NCI-H1048 (cell line): ENCODE measurements around the gene HNMT.
"Not testable (repeated sequence)": the region's sequence is repeated elsewhere in the genome, so short reads cannot be mapped to it uniquely, and the experiment has no call there.

Experiments used
- DNase-seq: peaks from one replicate; lab custom pipeline; 2025; lab: John Stamatoyannopoulos, UW

Gene HNMT

DNA sequence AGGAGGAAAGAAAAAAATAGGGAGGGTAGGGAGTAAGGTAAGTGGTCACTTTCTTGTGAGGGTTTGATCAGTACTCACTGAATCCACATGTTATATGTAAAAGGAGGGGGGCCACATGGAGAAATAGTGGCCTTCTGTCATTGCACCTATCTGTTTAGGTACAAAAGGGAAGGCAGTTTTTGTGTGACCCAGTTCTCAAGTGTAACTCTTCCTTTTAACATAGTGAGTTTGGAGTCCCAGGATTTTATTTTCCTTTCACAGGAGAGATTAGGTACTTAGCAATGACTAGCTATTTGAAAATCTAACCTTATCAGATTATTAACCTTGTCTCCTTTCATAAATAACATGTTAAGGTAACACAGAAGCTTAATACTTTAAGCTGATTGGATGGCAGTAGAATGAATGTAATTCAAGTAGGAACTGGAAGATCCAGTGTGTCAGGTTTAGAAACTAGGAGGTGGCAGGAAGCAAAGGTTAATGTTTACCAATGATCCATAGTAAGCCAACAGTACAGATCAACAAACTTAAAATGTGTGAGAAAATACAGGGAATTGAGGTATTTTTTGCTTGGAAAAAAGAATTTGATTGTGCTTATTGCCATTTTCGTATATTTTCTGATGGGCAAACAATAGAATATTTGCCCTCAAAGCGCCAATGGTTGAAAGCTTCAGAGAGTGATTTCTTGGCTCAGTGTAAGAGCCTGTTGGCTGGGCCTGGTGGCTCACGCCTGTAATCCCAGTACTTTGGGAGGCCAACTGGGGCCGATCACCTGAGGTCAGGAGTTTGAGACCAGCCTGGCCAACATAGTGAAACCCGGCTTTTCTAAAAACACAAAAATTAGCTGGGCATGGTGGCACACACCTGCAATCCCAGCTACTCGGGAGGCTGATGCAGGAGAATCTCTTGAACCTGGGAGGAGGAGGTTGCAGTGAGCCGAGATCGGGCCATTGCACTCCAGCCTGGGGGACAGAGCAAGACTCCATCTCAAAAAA is 11.3 kb downstream of the HNMT start:
- no peak for DNase-seq

DNA sequence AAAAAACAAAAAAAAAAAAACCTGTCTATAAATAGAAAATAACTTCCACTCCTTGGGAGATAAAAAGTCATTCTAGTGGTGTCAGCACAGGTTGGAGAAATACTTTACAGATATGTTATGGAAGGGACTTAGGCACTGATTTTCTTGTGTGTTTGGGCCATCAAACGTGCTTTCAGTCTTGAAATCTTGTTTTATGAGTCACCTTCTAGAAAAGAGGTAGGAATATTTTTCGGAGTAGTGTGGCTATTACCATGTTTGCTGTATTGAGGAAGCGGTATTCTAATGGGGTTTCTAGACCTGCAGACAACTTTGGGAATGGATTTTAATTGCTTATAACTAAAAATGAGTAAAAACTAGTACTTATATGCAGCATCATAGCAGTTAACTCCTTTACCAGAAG is 12.0 kb downstream of the HNMT start:
- DNase-seq, result no peak

DNA sequence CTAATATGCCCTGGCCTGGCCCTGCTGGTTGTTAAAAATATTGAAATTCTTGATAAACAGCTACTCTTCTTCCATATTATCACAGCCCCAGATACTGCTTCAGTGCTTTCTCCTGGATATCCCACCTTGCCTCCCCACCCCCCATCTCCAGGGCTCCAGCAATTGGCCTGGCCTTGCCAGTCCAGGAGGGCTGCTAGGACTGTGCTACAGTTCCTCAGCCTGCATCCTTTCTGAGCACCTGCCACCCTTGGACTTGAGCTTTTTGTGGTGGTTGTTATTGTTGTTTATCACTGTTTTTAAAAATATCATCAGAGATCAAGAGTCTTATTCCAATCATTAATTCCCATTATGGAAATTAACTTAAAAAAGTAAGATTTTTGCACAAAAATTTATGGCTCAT is 13.5 kb downstream of the HNMT start:
- no peak for DNase-seq

DNA sequence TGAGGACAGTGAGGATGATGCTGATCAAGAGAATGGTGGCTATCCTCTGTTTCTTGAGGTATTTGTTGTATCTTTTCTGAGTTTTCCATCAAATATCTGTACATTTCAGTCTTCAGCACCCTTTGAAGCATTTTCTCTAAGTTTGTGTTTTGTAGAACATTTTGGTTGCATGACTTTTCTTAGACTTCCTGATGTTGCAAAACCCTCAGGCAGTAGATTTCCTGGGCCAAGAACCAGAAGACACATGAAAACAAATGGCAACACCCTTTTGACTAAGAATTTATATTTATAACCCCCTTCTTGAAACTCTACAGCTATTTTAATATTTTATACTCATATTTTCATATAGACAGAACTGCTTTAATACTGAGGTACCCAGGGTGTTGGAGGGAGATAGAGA is 16.2 kb downstream of the HNMT start:
- DNase-seq, result no peak

DNA sequence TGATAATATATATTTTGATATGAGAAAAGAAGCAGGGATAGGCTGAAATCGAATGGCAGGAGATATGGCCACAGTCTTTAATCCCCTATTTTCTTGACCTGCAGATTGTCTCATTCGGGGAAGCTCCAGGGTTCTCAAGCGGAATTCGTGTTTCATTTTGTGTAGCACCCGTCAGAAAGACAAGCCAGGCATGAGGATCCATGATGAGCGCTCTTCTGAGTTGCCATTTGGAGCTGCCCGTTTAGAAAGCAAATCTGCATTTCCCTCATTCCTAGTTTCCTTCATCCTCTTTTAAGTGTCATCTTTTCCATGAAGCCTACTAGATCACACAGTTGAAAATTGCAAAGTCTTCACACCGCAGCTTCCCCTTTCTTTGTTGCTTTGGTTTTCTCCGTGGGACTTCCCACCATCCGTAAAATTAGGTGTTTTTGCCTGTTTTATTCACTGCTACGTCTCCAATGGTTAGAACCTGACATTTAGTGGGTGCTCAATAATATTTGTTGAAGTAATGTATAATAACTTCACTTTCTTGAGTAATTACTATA is 16.9 kb downstream of the HNMT start:
- DNase-seq, result no peak

DNA sequence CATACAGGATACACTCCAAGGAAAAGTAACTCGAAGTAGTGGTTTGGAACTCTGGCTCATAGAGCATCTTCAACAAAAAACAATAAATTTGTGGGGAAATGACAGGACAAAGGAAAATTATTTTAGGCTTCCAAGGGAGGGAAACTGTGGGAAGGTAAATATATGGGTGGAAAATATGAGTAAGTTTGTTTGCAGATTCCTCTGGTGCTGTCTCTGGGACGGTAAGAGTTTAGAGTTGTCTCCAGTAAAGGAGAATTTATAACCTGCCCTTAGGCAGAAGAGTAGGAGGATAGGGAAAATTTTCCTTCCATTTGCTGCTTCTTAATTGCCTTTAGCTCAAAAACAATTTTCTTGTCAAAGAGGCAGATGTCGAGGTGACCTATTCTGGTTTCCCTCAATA is 19.3 kb downstream of the HNMT start:
- DNase-seq, result no peak

DNA sequence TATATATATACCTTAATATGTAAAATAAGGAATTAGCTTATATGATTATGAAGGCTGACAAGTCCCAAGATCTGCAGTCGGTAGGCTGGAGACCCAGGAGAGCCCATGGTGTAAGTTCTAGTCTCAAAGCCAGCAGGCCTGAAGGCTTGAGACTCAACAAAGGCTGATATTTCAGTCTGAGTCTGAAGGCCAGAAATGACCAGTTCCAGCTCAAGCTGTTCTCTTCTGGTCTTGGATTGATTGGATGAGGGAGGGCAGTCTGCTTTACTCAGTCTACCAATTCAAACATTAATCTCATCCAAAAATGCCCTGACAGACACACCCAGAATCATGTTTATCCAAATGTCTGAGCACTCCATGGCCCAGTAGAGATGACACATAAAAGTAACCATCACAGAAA is 22.0 kb downstream of the HNMT start:
- DNase-seq, result no peak

DNA sequence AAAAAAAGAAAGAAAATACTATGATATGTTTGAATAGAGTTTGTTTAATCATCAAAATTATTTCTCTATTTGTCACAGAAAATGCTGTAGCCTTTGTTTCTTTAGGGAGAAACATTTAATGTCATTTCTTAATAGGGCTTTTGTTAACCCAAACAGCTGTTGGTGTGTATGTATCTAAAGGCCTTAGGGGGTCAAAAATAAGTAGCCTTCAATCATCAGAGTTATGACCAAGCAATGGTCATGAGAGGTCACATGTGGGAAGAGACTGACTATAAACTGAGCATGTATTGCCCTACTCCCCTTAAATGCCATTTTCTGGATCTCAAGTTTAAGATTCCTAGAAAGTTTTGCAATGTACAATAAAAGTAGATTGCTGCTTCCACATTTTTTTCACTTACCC is 22.7 kb downstream of the HNMT start:
- DNase-seq, result no peak

DNA sequence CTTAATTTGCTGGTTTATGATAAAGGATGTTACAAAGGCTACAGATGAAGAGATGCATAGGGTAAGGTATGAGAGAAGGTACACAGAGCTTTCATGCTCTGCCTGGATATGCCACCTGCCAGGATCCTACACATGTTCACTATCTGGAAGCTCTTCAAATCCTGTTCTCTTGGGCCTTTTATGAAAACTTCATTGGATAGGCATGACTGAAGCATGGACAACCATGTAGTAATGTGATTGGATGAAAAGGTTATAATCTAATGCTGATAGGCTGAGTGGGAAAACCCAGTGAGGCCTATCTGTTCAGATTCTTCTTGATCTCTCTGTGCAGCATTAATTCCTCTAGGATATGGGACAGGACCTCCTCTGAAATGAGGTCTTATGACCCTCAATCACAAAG is 26.8 kb downstream of the HNMT start:
- no peak for DNase-seq

DNA sequence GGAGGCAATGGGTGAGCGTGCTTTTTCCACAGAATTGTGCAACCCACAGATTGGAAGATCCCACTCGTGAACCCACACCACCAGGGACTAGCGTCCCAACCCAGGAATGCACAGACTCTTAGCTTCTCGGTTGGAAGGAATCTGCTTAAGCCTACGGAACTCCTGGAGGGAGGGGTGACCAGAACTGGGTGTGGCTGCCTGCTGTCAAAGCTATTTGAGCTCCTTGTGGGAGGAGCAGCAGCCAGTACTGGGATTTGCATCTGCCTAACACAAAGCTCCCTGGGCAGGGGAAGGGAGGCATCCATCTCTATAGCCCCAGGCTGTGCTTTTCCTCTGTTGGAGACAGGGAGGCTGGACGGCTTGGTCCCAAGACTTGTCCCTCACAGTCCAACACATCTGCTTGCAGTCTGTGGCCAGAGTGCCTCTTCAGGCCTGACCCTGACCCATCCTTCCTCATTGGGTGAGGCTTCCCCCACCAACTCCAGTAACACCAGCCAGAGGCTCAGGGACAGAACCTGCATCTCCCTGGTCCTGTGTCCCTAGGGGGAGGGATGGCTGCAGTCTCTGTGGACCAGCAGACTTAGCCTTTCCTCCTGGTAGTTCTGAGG is 27.9 kb downstream of the HNMT start:
- DNase-seq, result no peak

DNA sequence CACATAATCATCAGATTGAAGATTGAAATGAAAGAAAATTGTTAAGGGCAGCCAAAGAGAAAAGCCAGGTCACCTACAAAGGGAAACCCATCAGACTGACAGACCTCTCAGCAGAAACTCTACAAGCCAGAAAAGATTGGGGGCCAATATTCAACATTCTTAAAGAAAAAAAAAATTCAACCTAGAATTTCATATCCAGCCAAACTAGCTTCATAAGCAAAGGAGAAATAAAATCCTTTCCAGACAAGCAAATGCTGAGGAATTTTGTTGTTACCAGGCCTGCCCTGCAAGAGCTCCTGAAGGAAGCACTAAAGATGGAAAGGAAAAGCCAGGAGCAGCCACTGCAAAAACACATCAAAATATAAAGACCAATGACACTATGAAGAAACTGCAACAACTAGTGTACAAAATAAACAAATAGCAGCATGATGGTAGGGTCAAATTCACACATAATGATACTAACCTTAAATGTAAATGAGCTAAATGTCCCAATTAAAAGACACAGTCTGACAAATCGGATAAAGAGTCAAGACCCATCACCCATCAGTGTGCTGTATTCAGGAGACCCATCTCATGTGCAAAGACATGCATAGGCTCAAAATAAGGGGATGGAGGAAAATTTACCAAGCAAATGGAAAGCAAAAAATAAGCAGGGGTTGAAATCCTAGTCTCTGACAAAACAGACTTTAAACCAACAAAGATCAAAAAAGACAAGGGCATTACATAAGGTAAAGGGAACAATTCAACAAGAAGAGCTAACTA is 29.6 kb downstream of the HNMT start:
- not testable (repeated sequence) for DNase-seq

DNA sequence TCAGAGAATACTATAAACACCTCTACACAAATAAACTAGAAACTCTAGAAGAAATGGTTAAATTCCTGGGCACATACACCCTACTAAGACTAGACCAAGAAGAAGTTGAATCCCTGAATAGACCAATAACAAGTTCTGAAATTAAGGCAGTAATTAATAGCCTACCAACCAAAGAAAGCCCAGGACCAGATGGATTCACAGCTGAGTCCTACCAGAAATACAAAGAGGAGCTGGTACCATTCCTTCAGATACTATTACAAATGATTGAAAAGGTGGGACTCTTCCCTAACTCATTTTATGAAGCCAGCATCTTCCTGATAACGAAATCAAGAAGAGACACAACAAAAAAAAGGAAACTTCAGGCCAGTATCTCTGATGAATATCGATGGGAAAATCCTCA is 31.1 kb downstream of the HNMT start:
- not testable (repeated sequence) for DNase-seq

DNA sequence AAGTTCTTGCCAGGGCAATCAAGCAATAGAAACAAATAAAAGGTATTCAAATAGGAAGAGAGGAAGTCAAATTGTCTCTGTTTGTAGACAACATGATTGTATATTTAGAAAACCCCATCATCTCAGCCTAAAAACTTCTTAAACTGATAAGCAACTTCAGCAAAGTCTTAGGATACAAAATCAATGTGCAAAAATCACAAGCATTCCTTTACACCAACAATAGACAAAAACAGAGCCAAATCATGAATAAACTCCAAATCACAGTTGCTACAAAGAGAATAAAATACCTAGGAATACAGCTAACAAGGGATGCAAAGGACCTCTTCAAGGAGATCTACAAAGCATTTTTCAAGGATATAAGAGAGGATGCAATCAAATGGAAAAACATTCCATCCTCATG is 31.9 kb downstream of the HNMT start:
- not testable (repeated sequence) for DNase-seq

DNA sequence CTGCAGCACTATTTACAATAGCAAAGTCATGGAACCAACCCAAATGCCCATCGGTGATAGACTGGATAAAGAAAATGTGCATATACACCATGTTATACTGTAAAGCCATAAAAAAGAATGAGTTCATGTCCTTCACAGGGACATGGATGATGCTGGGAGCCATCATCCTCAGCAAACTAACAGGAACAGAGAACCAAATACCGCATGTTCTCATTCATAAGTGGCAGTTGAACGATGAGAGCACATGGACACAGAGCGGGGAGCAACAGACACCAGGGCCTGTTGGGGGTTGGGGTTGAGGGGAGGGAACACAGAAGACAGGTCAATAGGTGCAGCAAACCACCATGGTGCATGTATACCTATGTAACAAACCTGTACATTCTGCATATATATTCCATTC is 33.5 kb downstream of the HNMT start:
- DNase-seq, result no peak

DNA sequence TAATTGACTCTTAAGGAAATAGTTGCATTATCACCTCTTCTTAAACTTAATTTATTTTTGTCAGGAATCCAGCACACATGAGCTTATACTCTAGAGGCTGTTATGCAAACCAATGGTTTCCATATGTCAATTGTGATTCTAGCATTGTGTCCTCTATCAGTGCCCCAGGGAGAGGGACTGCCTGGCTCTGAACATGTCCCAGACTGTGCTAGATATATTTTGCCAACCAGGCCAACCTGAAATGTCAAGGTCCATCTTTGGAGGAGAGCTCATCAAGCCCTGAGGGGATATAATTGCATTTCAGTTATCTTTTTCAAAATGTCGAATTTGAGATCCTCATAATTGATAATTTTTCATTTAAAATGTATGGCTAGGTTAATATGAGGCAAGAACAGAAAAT is 34.2 kb downstream of the HNMT start:
- DNase-seq, result no peak

DNA sequence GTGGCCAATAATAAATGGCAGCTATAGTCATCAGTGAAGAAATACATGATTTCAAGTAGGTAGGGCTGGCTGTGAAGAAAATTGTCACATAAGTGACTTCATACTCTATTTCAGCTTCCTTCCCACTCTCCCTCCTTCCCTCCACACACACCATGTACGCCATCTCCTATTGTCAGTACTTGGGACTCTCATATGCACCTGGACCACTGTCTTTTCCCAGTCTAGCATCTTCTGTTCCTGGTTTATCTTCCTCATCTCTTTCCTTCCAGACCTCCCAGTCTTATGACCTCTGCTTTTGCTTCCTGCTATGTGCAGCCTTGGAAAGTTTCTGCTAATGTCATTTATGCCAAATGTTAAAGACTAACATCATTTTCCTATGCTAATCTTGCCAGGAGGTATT is 35.0 kb downstream of the HNMT start:
- DNase-seq, result no peak

DNA sequence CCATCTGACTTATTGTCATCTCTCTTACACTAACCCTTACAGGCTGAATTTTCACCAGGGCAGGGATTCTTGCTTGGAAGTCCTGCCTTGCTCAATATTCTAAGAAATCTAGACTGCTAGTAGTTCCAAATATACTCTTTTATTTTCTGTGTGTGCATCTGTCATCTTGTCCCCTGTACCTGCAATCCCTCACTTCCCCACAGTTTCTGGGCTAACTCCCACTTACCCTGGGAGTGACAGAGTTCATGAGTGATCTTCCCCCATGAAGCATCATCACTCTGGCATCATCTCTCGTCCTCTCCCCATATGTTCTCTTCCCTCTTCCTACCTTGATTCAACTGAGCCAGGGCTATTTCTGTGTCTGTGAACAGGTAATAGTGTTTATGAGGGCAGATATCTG is 35.7 kb downstream of the HNMT start:
- DNase-seq, result no peak

DNA sequence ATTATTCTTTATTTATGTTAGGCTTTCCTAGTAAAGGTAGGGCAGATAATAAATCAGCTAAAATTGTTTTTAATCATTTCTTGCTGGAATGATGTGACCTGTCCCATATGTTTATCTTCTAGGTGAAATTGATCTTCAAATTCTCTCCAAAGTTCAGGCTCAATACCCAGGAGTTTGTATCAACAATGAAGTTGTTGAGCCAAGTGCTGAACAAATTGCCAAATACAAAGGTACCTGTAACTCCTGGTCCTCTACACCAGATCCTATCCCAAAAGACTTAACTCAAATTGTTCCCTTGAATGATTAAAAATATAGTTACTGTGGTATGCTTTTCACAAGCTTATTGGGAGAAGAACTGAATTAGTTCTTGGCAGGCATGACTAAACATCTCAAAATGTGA is 36.5 kb downstream of the HNMT start:
- no peak for DNase-seq

DNA sequence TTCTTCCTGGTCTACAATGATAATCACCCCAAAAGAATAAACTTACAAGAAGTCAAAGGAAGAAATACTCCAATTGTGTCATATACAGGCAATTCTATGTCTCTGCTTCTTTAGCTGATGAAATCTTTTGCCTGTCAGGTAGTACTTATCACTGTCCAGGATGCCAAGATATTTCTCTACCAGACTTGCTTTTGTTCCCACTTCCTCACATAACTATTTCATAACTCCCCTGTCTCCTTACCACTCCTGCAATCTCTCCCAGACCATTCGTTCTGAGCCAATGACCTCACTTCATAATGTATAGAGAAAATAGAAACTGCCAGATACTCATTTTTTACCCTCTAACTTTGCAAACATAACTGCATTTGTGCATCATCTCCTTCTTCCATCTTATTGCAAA is 39.1 kb downstream of the HNMT start:
- no peak for DNase-seq

DNA sequence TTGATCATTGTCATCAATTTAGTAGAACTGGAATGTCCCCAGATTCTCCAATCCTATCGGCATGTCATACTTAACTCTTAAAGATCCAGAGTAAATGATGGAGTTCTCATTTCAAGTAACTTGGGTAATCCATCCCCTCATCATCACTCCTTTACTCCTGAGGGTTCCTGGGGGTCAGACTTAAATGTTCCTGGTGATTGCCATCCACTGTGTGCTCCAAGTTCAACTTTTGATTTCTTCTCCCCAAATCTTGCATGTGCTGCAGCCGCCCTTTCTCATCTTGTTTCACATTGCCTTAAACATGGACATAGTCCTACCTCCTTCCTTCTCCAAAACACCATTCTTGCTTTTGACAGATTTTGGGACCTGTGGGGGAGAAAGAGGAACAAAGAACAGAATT is 43.2 kb downstream of the HNMT start:
- no peak for DNase-seq

DNA sequence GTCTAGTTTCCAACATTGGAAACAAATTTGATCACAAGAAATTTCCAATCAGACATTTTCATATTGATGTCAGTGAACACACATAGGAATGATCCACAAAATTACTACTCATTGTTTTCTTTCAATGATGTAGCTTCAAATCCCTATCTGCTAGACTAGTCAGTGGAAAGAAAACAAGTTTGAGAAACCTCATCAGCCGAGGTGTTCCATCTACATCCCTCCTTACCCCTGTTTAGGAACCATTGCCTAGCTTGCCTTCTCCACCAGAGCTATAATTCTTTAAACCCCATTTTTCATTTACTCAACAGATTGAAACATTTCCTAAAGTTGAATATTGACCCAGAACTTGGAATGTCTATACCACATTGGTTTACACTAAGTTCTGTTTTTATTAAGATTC is 45.3 kb downstream of the HNMT start:
- DNase-seq, result no peak

DNA sequence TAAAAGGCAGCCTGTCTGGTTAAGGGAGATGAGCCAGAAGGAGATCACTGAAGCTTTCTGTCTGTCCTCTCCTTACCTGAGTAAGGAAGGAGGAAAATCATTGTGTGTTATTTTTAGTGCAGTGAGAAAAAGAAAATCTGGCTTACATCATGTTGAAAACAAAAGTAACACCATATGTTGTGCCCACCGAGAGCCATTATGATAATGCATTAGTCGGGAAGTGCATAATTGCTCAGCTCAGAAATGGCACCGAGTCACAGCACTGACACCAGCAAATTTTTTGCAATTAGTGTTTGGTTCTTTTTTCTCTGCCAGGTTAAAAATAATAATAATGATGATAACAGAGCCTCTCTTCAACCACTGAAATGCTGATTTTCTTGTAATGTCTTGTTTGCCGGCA is 46.6 kb downstream of the HNMT start:
- DNase-seq, result no peak

DNA sequence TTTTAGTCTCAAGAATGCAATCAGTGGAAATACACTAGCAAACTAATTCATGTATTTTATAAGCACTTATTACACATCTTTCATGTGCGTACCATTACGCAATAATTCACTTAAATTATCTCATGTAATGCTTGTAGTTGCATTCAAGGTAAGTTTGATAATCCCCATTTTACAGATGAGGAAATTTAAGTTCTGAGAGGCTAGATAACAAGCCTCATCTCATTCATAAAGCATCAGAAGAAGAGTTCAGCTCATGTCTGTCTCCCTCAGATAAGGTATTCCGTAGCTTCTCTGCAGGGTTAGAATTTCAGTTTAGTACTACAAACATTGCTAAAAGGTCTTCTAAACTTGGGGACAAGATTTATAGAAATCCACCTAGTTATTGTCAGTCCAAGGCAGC is 47.8 kb downstream of the HNMT start:
- DNase-seq, result no peak
